Neutrophil (primary cell): ENCODE data around the gene PDZRN3.

Experiments used
- H3K27ac ChIP-seq: fragments of 200-600 bp; sonication (generic); 2 replicates; pipeline ENCODE4 v1.5.1; 2016; ENCODE audit warnings: mild to moderate bottlenecking, moderate library complexity
- H3K27me3 ChIP-seq: fragments of 200-600 bp; sonication (generic); 2 replicates; pipeline ENCODE4 v1.6.0; 2016; ENCODE audit warnings: mild to moderate bottlenecking
- H3K36me3 ChIP-seq: fragments of 200-600 bp; sonication (generic); 2 replicates; pipeline ENCODE4 v1.5.1; 2017
- H3K4me1 ChIP-seq, 2 experiments: fragments of 200-600 bp in 1 of 2; sonication (generic) in 1 of 2; 1 replicate in 1 of 2; 2 replicates in 1 of 2; pipeline versions ENCODE4 v1.5.1 to v1.6.1; 2013 to 2016; ENCODE audit warnings: low read depth in 1 of 2, low read length in 1 of 2, mild to moderate bottlenecking in 1 of 2, moderate library complexity in 1 of 2; ENCODE audit not compliant: control insufficient read depth in 1 of 2, insufficient read depth in 1 of 2
- H3K4me3 ChIP-seq, 2 experiments: fragments of 200-600 bp in 1 of 2; sonication (generic) in 1 of 2; 1 replicate in 1 of 2; 2 replicates in 1 of 2; pipeline ENCODE4 v1.5.1; 2013 to 2016; ENCODE audit warnings: low read depth in 1 of 2, low read length in 1 of 2, mild to moderate bottlenecking in 1 of 2, moderate library complexity in 1 of 2
- H3K9me3 ChIP-seq: fragments of 200-600 bp; sonication (generic); 2 replicates; pipeline ENCODE4 v1.5.1; 2016
- CTCF ChIP-seq: fragments of 200-600 bp; sonication (generic); IDR thresholded peaks from 2 replicates; pipeline ENCODE4 v1.5.1; 2016; ENCODE audit warnings: antibody characterized with exemption

The PDZRN3 gene

GRCh38 chr3:73558727-73559075 is 66.0 kb downstream of the PDZRN3 start:
- no peaks in the 10 kb centered on the region for H3K27me3 ChIP-seq
- no peaks in the 10 kb centered on the region for H3K36me3 ChIP-seq
- no peak for TF ChIP-seq CTCF
- no peak overlapping the region for H3K4me3 ChIP-seq
- no peaks in the 10 kb centered on the region for H3K4me1 ChIP-seq
- H3K9me3 ChIP-seq, result no peaks in the 10 kb centered on the region
- H3K27ac ChIP-seq, result no peak overlapping the region

- H3K36me3 ChIP-seq, result no peaks in the 10 kb centered on the region
- no peak overlapping the region for H3K27ac ChIP-seq
- no peak overlapping the region for H3K4me3 ChIP-seq
- no peak for TF ChIP-seq CTCF
- H3K9me3 ChIP-seq, result no peaks in the 10 kb centered on the region
- no peaks in the 10 kb centered on the region for H3K27me3 ChIP-seq
- H3K4me1 ChIP-seq, result no peaks in the 10 kb centered on the region
These were observed 66.6 kb downstream of the PDZRN3 start for GRCh38 chr3:73557986-73558726.

- Histone ChIP-seq H3K27ac (no peak overlapping the region), H3K4me3 (no peak overlapping the region), H3K27me3 (no peaks in the 10 kb centered on the region), H3K36me3 (no peaks in the 10 kb centered on the region), H3K9me3 (no peaks in the 10 kb centered on the region), H3K4me1 (no peaks in the 10 kb centered on the region)
- TF ChIP-seq CTCF, result no peak
These were observed 68.0 kb downstream of the PDZRN3 start for GRCh38 chr3:73556520-73557372.

- Histone ChIP-seq H3K4me3 (no peak overlapping the region), H3K9me3 (no peaks in the 10 kb centered on the region), H3K4me1 (no peaks in the 10 kb centered on the region), H3K27ac (no peak overlapping the region), H3K27me3 (no peaks in the 10 kb centered on the region), H3K36me3 (no peaks in the 10 kb centered on the region)
- no peak for TF ChIP-seq CTCF
These were observed 69.7 kb downstream of the PDZRN3 start for GRCh38 chr3:73555076-73555475.

- no peaks in the 10 kb centered on the region for H3K36me3 ChIP-seq
- no peaks in the 10 kb centered on the region for H3K27me3 ChIP-seq
- H3K4me1 ChIP-seq, result no peaks in the 10 kb centered on the region
- no peak overlapping the region for H3K27ac ChIP-seq
- no peak overlapping the region for H3K4me3 ChIP-seq
- TF ChIP-seq CTCF, result no peak
- H3K9me3 ChIP-seq, result no peaks in the 10 kb centered on the region
These were observed 72.0 kb downstream of the PDZRN3 start for GRCh38 chr3:73552700-73553099.
